HG02884 (cell line): ENCODE measurements around the gene RAN.
"Not testable (repeated sequence)": the region's sequence is repeated elsewhere in the genome, so short reads cannot be mapped to it uniquely, and the experiment has no call there.

ENCODE experiments used
- ATAC-seq: cut with Tn5 transposase; IDR thresholded peaks from one replicate; pipeline ENCODE4 v1.9.1; 2021; ENCODE audit warnings: mild to moderate bottlenecking, moderate library complexity; ENCODE audit not compliant: unreplicated experiment

The RAN gene

GRCh38 chr12:130878193-130879185 is 6.6 kb downstream of the RAN start:
- ATAC-seq, result no peak

GRCh38 chr12:130879212-130879686 is 7.4 kb downstream of the RAN start:
- ATAC-seq, result peak; percentile 85

- no peak for ATAC-seq
Observed at GRCh38 chr12:130879781-130880389, 8.0 kb downstream of the RAN start.

GRCh38 chr12:130880411-130880885 is 8.6 kb downstream of the RAN start:
- ATAC-seq, result peak; percentile 43

GRCh38 chr12:130881046-130881445 is 9.2 kb downstream of the RAN start:
- no peak for ATAC-seq

GRCh38 chr12:130881548-130881947 is 9.7 kb downstream of the RAN start:
- no peak for ATAC-seq

GRCh38 chr12:130887190-130887589 is 15.3 kb downstream of the RAN start:
- not testable (repeated sequence) for ATAC-seq

GRCh38 chr12:130904064-130904463 is 32.2 kb downstream of the RAN start:
- no peak for ATAC-seq

GRCh38 chr12:130904936-130905455 is 33.1 kb downstream of the RAN start:
- ATAC-seq, result not testable (repeated sequence)

- ATAC-seq, result no peak
Observed at GRCh38 chr12:130909111-130909510, 37.2 kb downstream of the RAN start.

- ATAC-seq, result no peak
Observed at GRCh38 chr12:130911193-130911592, 39.3 kb downstream of the RAN start.

GRCh38 chr12:130911933-130912332 is 40.1 kb downstream of the RAN start:
- no peak for ATAC-seq

- no peak for ATAC-seq
Observed at GRCh38 chr12:130916241-130916911, 44.5 kb downstream of the RAN start.

GRCh38 chr12:130917607-130918006 is 45.7 kb downstream of the RAN start:
- ATAC-seq, result no peak

- no peak for ATAC-seq
Observed at GRCh38 chr12:130919086-130919485, 47.2 kb downstream of the RAN start.

- no peak for ATAC-seq
Observed at GRCh38 chr12:130920119-130920703, 48.3 kb downstream of the RAN start.

GRCh38 chr12:130920723-130921381 is 49.0 kb downstream of the RAN start:
- no peak for ATAC-seq

- no peak for ATAC-seq
Observed at GRCh38 chr12:130922511-130922953, 50.7 kb downstream of the RAN start.

GRCh38 chr12:130924966-130925665 is 53.2 kb downstream of the RAN start:
- no peak for ATAC-seq
